HL-60 (cell line): Measurements from ENCODE around the gene KDM3B.
A peak's percentile ranks its signal among the peaks of the same experiment; 100 is the strongest.

Experiments used
- DNase-seq, 2 experiments: peaks; one replicate each; pipeline ENCODE4 v3.0.0-alpha.2; 2010 to 2020; ENCODE audit warnings: low read depth in 1 of 2, low spot score in 1 of 2
- H3K27ac ChIP-seq: fragments of 250-450 bp; sonication (Bioruptor Pico); replicated peaks from 2 replicates; pipeline ENCODE4 v1.5.1; 2020; ENCODE audit warnings: mild to moderate bottlenecking, moderate library complexity
- H3K27me3 ChIP-seq: fragments of 250-450 bp; sonication (Bioruptor Pico); 2 replicates; pipeline ENCODE4 v1.5.1; 2021; ENCODE audit warnings: mild to moderate bottlenecking, moderate library complexity; ENCODE audit not compliant: insufficient read depth, poor library complexity, severe bottlenecking
- H3K4me3 ChIP-seq: replicated peaks from 2 replicates; pipeline ENCODE4 v1.5.1; 2011; ENCODE audit warnings: mild to moderate bottlenecking, control low read depth, low read length; ENCODE audit not compliant: insufficient read depth
- CTCF ChIP-seq: IDR thresholded peaks from one replicate; pipeline ENCODE4 v1.5.1; 2011; ENCODE audit warnings: low read length, control low read depth, inconsistent platforms; ENCODE audit not compliant: insufficient read depth
- GABPA ChIP-seq: IDR thresholded peaks from 2 replicates; pipeline ENCODE4 v1.6.1; 2012; ENCODE audit warnings: low read depth
- POLR2AphosphoS5 ChIP-seq: IDR thresholded peaks from 2 replicates; pipeline ENCODE4 v1.6.1; 2012; ENCODE audit warnings: low read depth
- REST ChIP-seq: IDR thresholded peaks from 2 replicates; pipeline ENCODE4 v1.6.1; 2012; ENCODE audit warnings: low read depth; ENCODE audit not compliant: insufficient replicate concordance
- SPI1 ChIP-seq: IDR thresholded peaks from 2 replicates; pipeline ENCODE4 v1.6.1; 2012; ENCODE audit warnings: low read depth, mild to moderate bottlenecking, borderline replicate concordance

Gene KDM3B

GRCh38 chr5:138334867-138335447, 17.5 kb upstream of the KDM3B start:
- Histone ChIP-seq H3K4me3 (no peak overlapping the region), H3K27me3 (no peaks in the 10 kb centered on the region), H3K27ac (no peak overlapping the region)
- TF ChIP-seq CTCF (no peak), POLR2AphosphoS5 (no peak), GABPA (no peak), REST (no peak), SPI1 (no peak)
- DNase-seq = no peak

- TF ChIP-seq CTCF (no peak), POLR2AphosphoS5 (no peak), SPI1 (peak; percentile 4; the same call in 1 of the 2 replicates), REST (no peak), GABPA (0 out of 2 replicates have a peak, but pooled peaks have one; percentile 9)
- Histone ChIP-seq H3K27me3 (no peaks in the 10 kb centered on the region), H3K4me3 (peak overlapping the region; percentile 68), H3K27ac (peak overlapping the region; percentile 100)
- peak; percentile 61 to 75 for DNase-seq
These were observed 15.4 kb upstream of the KDM3B start for GRCh38 chr5:138336952-138337684.

GRCh38 chr5:138337685-138338410, 14.6 kb upstream of the KDM3B start, which contains the start of gene FAM53C:
Gene FAM53C, plus strand, starts transcription at chr5:138338266. Its CDS starts 3,070 bp downstream, at chr5:138341336.
- 0 out of 2 replicates have a peak, but pooled peaks have one; percentile 4 for TF ChIP-seq GABPA
- TF ChIP-seq REST = peak; percentile 77
- peak; percentile 96 for TF ChIP-seq POLR2AphosphoS5
- TF ChIP-seq CTCF = no peak
- TF ChIP-seq SPI1 = no peak
- H3K27ac ChIP-seq = peak within 1 kb of the TSS; percentile 100
- H3K4me3 ChIP-seq = peak within 1 kb of the TSS; percentile 68
- no peaks in the 10 kb centered on the region for H3K27me3 ChIP-seq
- peak; percentile 74 to 81 for DNase-seq
